ENCODE data around the gene BIK.
A peak's percentile ranks its signal among the peaks of the same experiment; 100 is the strongest.

The BIK gene

GRCh38 chr22:43110444-43110926 is at the start of gene BIK:
BIK (plus strand) TSS chr22:43110750; CDS start chr22:43124023, 13,273 bp downstream.
- DNase-seq (ENCODE audit: low spot score), result peak; percentile 54

- DNase-seq (ENCODE audit: low spot score), result no peak
Measured at GRCh38 chr22:43066134-43066533, 44.4 kb upstream of the BIK start.

DNA sequence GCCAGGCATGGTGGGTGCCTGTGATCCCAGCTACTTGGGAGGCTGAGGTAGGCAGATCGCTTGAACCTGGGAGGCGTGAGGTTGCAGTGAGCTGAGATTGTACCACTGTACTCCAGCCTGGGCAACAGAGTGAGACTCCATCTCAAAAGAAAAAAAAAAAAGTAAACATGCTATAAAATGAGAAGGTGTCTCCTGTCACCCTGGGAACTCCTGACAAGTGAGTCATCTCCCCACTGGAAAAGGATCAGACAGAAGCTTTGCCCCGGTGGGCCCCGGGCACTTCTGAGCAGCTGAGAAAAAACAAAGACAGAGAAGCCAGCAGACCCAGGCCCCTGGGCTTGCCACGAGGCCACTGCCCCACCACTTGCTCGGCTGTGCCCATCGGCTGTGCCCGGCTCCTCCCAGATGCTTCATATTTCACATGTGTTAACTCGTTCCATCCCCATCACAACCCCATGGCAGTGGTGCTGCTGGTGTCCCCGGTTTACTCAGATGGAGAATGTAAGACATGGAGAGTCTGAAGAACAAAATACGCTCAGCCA is 43.6 kb upstream of the BIK start:
- DNase-seq (ENCODE audit: low spot score), result no peak

GRCh38 chr22:43077121-43077877 is 33.3 kb upstream of the BIK start:
- DNase-seq (ENCODE audit: low spot score), result no peak

GRCh38 chr22:43078522-43078921 is 32.0 kb upstream of the BIK start:
- no peak for DNase-seq (ENCODE audit: low spot score)

DNA sequence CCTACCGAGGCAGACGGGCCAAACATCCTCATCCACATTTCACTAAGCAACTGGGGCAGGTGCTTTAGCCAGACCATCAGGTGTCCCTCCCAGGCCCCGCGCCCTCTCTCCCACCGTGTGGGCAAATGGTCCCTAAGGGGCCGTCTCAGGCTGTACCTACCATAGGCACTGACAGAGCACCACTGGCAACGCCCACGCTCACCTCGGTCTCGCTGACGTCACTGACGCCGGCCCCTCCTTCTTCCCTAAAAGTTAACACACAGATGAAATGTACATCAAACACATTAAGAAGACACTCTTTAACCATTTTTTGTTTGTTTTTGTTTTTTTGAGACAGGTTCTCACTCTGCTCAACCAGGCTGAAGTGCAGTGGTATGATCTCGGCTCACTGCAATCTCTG is 30.8 kb upstream of the BIK start:
- DNase-seq (ENCODE audit: low spot score), result no peak

GRCh38 chr22:43080616-43081015 is 29.9 kb upstream of the BIK start:
- no peak for DNase-seq (ENCODE audit: low spot score)

GRCh38 chr22:43081968-43082367 is 28.6 kb upstream of the BIK start:
- DNase-seq (ENCODE audit: low spot score), result no peak

DNA sequence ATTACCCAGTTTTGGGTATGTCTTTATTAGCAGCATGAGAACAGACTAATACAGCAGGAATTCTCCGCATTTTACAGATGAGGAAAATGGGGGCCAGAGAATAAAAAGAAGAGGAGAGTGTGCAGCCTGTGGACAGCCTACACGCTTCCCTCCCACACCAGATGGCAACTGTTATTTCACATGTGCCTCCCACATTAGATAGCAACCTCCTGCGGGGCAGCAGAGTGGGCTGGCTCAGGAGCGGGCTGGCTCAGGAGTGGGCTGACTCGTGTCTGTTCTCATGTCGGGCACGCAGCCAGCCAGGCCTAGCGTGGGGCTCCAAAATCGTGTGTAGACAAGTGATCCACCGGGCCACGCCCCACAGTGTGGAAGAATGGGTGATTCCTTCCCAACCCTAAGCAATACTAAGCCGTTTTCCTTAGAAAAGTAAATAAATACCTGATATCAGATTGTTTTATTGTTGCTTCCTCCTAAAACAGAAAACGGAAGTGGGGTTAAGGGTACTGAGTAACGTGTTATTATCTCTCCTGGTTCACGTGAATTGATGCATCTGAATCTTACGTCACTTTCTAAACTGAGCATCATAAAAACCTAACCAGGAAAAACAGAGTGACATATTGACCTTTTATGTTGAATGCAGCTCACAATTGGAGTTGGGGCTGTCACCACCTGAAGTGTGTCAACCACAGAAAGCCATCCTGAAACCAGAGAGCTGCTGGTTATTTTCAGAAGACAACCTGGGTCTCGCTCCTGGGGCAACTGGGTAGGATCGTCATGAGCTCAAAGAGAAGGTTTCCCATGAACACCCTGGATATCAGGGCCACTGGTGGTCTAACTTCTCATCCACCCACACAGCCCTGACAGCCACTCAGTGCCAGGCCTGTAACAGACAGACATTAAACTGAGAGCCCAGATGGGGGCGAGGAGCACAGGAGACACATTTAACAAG is 24.6 kb upstream of the BIK start:
- DNase-seq (ENCODE audit: low spot score), result peak; percentile 22

DNA sequence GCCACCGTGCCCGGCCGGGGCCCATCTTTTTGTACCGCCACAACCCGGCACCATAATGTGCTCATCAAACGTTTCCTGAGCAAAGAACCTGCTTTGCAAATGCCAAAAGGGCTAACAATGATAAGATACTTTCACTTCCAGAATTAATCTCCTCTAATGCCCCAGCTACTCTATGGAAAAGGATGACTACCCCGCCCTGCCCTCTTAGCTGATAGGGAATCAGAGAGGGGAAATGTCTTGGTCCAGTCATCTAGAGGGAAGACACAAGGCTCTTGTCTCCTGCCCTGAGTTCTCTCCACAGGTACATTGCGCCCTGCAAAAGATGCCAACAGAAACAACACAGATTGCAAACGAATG is 21.9 kb upstream of the BIK start:
- DNase-seq (ENCODE audit: low spot score), result no peak

- DNase-seq (ENCODE audit: low spot score), result peak; percentile 85
Measured at GRCh38 chr22:43088984-43089717, 21.4 kb upstream of the BIK start, which contains the start of gene TTLL1. TTLL1 (minus strand) TSS chr22:43089391; CDS start chr22:43075586, 13,805 bp downstream.

DNA sequence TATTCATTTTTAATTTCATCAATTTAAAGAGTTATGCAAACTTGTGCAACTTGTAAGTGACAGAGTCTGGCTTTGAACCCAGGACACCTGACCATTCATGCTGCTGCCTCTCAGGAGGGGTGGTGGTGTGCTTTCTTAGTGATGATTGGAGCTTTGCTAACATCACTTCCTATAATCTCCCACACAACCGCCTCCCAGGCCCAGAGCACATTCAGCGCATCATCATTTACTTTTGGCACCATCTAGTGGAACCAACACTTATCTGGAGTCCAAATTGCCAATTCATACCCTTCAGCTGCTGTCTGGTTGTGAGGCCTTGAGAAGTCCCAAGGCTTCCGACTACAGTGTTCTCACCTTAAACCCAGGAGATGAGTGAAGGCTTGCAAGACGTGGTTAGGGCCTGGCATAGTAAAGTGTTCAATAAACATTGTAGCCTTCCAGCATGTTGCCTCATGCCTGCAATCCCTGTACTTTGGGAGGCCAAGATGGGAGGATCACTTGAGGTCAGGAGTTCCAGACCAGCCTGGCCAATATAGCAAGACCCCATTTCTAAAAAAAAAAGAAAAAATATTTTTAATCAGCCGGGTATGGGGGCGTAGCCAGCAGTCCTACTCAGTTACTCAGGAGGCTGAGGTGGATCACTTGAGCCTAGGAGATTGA is 20.3 kb upstream of the BIK start:
- DNase-seq (ENCODE audit: low spot score), result peak; percentile 57

DNA sequence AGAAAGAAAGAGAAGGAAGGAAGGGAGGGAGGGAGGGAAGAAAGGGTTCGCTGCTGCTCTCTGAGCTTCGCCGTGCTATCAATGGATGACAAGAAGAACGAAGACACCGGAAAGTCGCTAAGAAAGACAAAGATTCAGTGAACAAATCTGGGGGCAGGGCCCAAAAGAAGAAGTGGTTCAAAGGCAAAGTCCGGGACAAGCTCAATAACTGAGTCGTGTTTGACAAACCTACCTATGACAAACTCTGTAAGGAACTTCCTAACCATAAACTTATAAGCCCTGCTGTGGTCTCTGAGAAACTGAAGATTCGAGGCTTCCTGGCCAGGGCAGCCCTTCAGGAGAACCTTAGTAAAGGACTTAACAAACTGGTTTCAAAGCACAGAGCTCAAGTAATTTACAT is 18.5 kb upstream of the BIK start:
- DNase-seq (ENCODE audit: low spot score), result no peak

DNA sequence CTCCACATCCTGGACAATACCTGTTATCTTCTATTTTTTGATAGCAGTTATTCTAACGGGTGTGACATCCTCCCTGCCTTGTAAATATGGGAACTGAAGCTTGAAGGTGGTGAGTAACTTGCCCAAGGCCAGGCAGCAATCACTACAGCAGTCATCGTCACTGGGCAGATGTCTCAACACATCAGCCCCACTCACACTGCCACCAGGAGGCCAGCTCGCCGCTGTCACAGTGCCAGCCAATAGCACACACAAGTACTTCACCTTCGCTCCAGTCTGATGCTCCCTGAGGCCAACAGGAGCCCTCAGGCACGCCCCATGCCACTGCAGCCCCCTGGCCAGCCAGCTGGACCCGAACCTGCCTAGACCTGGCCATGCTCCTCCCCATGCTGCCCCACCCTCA is 16.5 kb upstream of the BIK start:
- DNase-seq (ENCODE audit: low spot score), result no peak

DNA sequence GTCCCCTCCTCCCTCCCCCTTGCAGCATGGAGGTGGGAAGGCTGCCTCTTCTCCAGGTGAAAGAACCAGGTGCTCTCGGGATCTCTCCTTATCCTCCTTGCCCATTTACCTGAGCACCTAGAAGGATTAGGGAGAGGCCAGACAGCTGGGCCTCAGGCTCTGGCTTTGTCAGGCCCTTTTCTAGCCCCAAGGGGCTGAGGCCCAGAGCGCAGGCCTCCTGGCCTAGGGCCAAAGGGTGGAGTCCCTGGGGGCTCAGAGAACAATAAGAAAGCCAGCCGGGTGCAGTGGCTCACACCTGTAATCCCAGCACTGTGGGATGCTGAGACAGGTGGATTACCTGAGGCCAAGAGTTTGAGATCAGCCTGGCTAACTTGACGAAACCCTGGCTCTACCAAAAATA is 16.0 kb upstream of the BIK start:
- no peak for DNase-seq (ENCODE audit: low spot score)

DNA sequence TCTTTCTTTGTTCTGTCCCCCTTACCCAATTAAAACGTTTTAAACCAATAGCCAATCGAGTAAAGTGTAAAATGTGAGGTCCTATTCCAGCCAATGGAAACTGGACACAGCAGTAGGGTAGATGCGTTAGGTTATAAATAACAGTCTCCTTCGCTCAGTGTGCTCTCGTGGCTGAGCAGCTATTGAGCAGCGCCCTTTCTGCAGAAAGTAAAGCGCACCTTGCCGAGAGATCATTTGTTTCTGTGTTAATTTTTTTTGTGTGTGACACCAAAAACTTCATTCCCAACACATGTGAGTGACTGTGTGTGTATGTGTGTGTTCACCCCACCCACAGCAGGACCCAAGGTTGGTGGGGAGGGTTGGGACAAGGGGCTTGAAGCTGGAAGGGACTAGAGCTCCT is 14.1 kb upstream of the BIK start:
- DNase-seq (ENCODE audit: low spot score), result no peak

- no peak for DNase-seq (ENCODE audit: low spot score)
Measured at GRCh38 chr22:43098356-43098755, 12.2 kb upstream of the BIK start.

- DNase-seq (ENCODE audit: low spot score), result no peak
Measured at GRCh38 chr22:43099095-43099494, 11.5 kb upstream of the BIK start.

GRCh38 chr22:43100225-43100624 is 10.3 kb upstream of the BIK start:
- DNase-seq (ENCODE audit: low spot score), result no peak

DNA sequence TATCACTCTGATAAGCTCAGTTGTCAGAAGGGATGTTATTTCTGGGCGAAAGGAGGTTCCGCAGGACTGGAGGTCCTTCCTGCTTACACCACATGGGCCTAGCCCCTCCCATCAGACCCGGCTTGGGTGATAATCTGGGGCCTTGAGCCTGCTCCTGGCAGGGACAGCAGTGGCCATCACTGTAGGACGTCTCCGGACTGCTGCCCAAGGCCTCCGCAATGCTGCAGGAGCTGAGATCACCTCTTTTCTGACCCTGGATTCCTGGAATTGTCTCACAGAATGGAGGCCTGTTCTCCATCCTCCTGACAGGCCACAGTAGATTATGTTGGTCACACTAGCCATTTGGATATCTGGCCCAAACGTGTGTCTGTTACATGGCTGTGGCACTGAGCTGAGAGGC is 9.2 kb upstream of the BIK start:
- DNase-seq (ENCODE audit: low spot score), result no peak

DNA sequence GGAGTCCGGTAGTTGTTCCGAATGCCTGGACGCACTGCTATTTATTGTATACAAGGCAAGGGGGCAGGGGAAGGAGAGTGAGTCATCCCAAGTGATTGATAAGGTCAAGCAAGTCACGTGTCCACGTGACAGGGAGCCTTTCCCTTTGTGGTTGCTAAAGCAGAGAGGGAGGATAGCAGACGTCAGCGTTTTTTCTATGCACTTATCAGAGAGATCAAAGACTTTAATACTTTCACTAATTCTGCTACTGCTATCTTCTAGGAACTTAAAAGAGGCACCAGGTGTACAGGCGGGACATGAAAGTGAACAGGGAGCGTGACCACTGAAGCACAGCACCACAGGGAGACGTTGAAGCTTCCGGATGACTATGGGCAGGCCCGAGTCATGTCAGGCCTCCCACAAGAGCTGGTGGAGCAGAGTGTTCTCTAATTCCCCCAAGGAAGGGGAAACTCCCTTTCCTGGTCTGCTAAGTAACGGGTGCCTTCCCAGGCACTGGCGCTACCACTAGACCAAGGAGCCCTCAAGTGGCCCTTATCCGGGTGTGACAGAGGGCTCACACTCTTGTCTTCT is 6.4 kb upstream of the BIK start:
- DNase-seq (ENCODE audit: low spot score), result peak; percentile 13
